Measurements from ENCODE around the gene SBK1.
"Not testable (repeated sequence)": the region's sequence is repeated elsewhere in the genome, so short reads cannot be mapped to it uniquely, and the experiment has no call there.

SBK1 gene

GRCh38 chr16:28335678-28336077 is 43.4 kb downstream of the SBK1 start:
- not testable (repeated sequence) for DNase-seq (ENCODE audit: low read depth in 3 of 3)

GRCh38 chr16:28336940-28337710 is 44.8 kb downstream of the SBK1 start:
- not testable (repeated sequence) for DNase-seq (ENCODE audit: low read depth in 3 of 3)

DNA sequence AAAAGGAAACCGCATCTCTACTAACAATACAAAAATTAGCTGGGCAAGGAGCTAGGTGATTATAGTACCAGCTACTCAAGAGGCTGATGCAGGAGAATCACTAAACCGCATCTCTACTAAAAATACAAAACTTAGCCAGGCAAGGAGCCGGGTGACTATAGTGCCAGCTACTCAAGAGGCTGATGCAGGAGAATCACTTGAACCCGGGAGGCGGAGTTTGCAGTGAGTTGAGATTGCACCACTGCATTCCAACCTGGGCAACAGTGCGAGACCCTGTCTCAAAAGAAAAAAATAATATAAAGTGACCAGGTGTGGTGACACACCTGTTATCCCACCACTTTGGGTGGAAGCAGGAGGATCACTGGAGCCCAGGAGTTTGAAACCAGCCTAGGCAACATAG is 45.9 kb downstream of the SBK1 start:
- DNase-seq (ENCODE audit: low read depth in 3 of 3): not testable (repeated sequence)

DNA sequence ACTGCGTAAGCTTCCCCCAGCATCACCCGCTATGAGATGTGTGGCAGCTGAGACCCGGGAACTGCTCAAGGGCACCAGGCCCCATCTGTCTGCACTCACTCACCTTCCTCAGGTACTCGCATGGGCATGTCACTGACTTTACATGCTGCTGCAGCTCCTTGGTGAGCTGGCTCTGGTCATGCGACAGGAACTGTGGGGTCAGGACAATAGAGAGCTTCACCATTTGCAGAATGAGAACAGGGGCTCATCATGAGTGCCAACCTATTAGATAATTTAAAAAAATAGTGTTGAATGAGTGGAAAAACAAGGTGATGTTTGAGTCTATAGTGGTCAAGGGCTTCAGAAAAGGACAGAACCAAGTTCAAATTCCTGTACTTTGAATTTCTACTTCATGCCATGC is 70.3 kb downstream of the SBK1 start:
- DNase-seq (ENCODE audit: low read depth in 3 of 3): not testable (repeated sequence)

DNA sequence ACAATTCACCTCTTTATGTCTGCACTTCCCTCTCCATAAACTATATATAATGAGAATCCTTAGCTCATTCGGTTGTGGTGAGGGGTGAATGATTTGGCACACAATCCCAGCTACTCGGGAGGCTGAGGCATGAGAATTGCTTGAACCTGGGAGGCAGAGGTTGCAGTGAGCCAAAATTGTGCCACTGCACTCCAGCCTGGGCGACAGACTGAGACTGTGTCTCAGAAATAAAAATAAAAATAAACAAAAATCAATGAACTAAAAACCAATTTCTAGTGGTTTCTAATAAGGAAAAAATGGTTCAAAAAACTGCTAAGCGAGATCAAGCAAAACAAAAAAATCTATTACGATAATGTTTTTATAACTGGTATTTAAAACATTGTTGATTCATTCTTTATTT is 71.1 kb downstream of the SBK1 start, which contains the start of gene NPIPB6:
TSS of gene NPIPB6 (minus strand) at position 101 of the 400 bp plus-strand sequence. CDS start 686 bp downstream, outside the sequence.
- DNase-seq (ENCODE audit: low read depth in 3 of 3): not testable (repeated sequence)

- DNase-seq (ENCODE audit: low read depth in 3 of 3): not testable (repeated sequence)
These were observed 72.2 kb downstream of the SBK1 start for GRCh38 chr16:28364268-28365173.

DNA sequence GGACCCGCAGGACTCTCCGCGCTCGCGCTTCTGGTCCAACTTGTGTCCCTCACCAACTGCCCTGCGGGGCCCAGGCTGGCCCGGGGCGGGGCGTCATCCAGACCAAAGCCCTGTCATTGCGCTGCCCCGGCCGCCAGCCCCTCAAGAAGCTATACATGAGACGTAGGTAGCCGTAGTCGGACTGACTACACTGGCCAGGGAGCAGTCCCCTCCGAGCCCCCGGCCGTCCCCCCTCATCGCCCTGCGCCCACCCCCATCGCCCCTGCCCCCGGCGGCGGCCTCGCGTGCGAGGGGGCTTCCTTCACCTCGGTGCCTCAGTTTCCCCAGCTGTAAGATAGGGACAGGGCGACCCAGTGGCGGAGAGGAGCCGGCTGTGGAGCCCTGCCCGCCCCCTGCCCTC is 75.6 kb downstream of the SBK1 start:
- not testable (repeated sequence) for DNase-seq (ENCODE audit: low read depth in 3 of 3)
